GM19099 (cell line): ENCODE results near the gene AHI1.

Experiments used
- POLR2A ChIP-seq: IDR thresholded peaks from 3 replicates; pipeline ENCODE4 v1.6.1; 2011; ENCODE audit warnings: low read depth; ENCODE audit not compliant: insufficient read length; ENCODE audit errors: extremely low read depth

AHI1 gene

GRCh38 chr6:135269481-135269891, 228.1 kb downstream of the AHI1 start:
- TF ChIP-seq POLR2A = no peak

- no peak for TF ChIP-seq POLR2A
These were observed 228.8 kb downstream of the AHI1 start for GRCh38 chr6:135268740-135269139.

GRCh38 chr6:135268263-135268662, 229.3 kb downstream of the AHI1 start:
- no peak for TF ChIP-seq POLR2A

- no peak for TF ChIP-seq POLR2A
These were observed 230.5 kb downstream of the AHI1 start for GRCh38 chr6:135267085-135267484.

GRCh38 chr6:135266675-135267074, 230.9 kb downstream of the AHI1 start:
- no peak for TF ChIP-seq POLR2A

- no peak for TF ChIP-seq POLR2A
These were observed 232.3 kb downstream of the AHI1 start for GRCh38 chr6:135265278-135265677.

GRCh38 chr6:135261872-135262725, 235.4 kb downstream of the AHI1 start:
- no peak for TF ChIP-seq POLR2A

- TF ChIP-seq POLR2A = no peak
These were observed 236.9 kb downstream of the AHI1 start for GRCh38 chr6:135260612-135261011.

- no peak for TF ChIP-seq POLR2A
These were observed 238.6 kb downstream of the AHI1 start for GRCh38 chr6:135258970-135259369.

- TF ChIP-seq POLR2A = no peak
These were observed 239.7 kb downstream of the AHI1 start for GRCh38 chr6:135257631-135258405.

GRCh38 chr6:135256866-135257265, 240.7 kb downstream of the AHI1 start:
- TF ChIP-seq POLR2A = no peak

GRCh38 chr6:135254471-135254870, 243.1 kb downstream of the AHI1 start:
- TF ChIP-seq POLR2A = no peak

- no peak for TF ChIP-seq POLR2A
These were observed 245.8 kb downstream of the AHI1 start for GRCh38 chr6:135251498-135252441.

GRCh38 chr6:135250751-135251497, 246.6 kb downstream of the AHI1 start:
- no peak for TF ChIP-seq POLR2A
